Stimulated activated CD8-positive, alpha-beta memory T cell treated with anti-CD3 and anti-CD28 coated beads, Interleukin-4, amount 100 ng/mL, for 4 hours (primary cell): ENCODE data around the gene PTPRT.

Source experiments
- DNase-seq, 2 donors: peaks; one replicate each; pipeline ENCODE4 v3.0.0-alpha.2; 2020; ENCODE audit warnings: low read depth in 2 of 2, low spot score in 1 of 2

PTPRT gene

GRCh38 chr20:42419814-42420532 lies 769.7 kb downstream of the PTPRT start:
- DNase-seq, result no peak

- no peak for DNase-seq
These were observed 782.9 kb downstream of the PTPRT start for GRCh38 chr20:42406826-42407225.

DNA sequence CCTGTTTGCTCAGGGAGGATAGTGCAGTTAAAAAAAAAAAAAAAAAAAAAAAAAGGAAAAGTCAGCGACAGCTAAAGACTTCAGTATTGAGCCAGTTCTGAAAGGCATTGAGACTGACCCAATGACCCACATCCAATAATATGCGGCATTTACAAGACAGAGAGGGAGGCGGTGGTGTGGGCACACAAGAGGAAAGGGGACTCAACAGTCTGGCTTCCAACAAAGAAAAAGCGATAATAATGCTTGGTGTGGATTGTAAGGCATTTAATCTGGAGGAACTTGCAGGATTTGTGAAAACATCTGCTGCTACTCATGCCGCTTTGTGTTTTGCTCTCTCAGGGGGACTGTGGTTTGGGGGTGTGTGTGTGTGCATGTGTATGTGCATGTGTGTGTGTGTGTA lies 787.3 kb downstream of the PTPRT start:
- no peak for DNase-seq

DNA sequence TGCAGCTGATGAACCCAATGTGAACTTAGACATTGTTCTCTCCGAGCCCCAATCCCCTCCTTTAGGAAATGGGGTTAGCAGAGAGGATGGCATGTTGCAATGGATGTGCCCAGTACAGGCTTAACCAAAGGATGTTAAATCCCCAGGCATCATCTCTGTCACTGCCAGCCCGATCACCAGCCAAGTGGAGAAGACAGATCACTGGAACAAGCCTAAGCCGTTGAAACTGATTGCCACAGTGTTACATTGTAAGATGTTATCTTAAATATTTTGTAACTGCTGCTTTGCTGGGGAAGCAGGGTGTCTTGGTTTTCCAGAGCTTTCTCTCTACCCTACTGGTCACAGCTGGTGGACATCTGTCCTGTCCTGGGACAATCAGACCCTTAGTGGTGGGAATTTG lies 788.1 kb downstream of the PTPRT start:
- DNase-seq, result no peak

DNA sequence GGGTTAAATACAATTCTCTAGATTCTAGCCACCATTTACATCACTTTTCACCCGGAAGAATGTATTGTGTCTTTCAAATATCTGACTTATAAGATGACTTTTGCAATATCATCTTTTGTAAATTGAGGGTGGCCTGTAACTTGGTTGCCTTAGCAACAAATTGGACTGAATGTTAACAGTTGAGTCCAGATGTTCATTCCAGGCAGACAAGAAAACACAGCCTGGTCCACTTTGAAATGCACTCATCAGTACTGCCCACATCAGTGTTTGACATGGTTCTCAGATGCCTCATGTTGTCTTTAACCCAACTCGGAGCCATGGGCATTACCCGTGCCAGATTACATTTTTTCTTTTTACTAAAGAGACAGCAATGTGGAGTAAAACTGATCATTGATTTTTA lies 789.9 kb downstream of the PTPRT start:
- no peak for DNase-seq

DNA sequence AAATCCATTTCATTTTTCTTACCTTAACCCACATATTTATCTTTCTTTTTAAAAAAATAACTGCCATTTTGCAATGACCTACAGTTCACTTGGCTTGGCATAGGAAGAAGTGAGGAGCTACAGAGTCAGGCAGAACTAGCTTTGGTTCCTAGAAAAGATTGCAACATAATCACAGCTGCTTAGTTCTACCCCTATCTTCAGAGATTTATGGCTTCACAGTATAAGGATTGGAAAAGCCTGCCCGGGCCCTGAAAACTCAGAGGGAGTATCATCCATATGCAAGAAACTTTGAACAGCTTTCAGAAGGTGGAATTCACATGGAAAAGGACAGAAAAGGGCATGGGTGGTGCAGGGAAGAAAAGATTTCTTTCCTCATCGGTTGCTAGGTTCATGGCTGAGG lies 797.3 kb downstream of the PTPRT start:
- no peak for DNase-seq

DNA sequence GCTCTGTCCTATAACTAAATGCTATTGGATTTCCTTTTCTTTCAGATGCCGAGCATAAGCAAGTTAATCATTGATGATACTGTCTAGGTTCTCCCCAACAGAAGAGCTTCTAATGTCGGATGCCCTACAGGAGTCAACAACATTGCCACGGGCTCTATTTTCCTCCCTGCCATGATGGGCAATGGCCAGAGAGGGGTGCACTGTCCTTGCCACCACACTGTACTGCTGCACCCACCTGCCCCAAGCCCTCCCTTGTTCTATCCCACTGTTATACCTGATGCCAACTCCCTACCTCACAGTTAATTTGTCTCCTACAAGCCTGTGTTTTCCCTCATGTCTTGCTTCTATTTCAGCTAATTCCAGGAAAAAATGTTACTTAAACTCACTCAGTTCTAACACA lies 797.9 kb downstream of the PTPRT start:
- DNase-seq, result no peak

GRCh38 chr20:42380287-42380686 lies 809.4 kb downstream of the PTPRT start:
- no peak for DNase-seq

DNA sequence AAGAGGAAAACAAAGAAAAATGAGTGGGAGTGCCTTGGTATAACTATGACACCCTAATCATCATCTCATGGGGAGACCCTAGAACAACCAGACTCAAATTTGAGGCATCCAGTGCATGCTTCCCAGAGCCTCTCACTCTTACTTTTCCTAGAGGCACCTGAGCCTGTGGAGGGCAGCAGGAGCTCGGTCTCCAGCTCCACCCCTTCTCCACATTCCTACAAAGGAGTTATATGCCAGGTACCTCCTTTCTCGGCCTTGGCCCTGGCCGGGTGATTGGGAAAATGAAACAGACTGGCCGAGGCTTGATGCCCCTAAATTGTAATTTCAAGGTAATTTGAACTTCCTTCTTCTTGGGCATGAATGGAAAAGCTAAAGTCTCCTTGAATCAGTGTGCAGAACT lies 810.3 kb downstream of the PTPRT start:
- DNase-seq, result no peak

DNA sequence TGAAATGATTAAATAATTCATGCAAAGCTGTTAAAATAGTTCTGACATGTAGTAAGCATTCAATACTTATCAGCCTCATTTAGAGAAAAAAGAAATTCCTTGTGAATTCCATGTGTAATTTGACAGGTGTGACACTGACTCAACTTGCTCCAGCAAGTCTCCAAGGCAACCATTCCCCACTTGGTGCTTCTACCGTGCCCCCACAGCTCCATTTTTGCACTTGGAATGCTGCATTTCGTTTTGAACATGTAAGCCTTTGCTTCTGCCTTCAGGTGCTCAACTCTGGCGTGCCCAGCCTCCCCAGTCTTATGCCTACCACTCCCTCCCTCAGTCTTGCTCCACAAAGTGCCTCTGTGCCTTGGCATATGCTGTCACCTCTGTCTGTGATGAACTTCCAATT lies 810.9 kb downstream of the PTPRT start:
- no peak for DNase-seq

GRCh38 chr20:42376131-42376530 lies 813.6 kb downstream of the PTPRT start:
- DNase-seq, result no peak

GRCh38 chr20:42373049-42373448 lies 816.7 kb downstream of the PTPRT start:
- no peak for DNase-seq

DNA sequence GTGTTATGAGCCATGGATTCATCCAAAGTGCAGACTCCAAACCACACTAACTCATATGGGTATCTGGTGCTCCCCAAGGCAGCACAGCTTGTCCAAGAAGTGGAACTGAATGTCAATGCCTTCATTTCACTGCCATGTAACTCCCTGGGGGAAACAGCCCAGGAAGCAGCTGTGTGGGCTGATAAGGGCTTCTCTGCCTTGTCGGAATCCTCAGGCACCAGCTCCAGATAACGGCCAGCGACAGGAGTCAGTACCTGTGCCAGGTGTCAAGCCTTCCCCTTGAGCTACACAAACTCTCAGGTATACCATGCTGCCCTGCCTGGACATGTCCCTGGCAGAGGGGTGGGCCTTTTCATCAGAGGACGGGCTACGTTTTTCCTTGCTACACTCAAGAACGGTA lies 819.6 kb downstream of the PTPRT start:
- DNase-seq, result no peak

- no peak for DNase-seq
These were observed 820.8 kb downstream of the PTPRT start for GRCh38 chr20:42368910-42369309.

DNA sequence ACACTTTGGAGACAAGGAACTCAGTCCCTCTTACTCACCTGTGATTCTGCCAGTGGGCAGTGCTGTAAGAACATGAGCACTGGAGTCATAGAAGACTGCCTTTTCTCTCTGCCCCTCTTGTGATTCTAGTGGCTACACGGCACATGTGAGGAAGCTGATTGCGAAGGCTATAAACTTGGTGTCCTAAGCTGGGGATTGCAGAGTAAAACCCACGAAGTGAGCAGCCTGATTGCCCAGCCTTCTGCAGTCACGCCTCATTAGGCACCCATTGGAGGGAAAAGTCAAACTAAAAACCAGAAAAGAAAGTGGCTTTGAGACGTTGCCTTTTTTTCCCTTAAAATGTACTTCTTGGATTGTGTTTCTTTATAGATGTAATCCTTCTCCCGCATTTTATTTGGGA lies 823.1 kb downstream of the PTPRT start:
- no peak for DNase-seq

DNA sequence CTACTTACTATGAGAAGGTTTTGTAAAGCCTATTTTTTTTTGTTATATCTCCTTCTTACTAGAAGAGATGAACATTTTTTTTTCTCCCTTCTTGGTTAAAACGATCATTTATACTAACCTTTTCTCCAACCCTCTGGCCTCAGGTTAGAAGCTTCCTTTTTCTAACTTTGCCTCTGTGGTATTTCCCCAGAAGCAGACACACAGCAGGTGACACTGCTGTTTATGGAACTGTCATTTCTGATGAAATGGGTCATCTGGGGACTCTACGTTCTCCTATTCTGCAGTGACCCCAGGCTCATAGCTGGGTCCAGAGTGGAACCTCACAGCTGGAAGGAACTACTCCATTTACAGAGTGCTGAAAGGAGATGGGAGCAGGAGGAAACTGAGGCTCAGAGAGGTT lies 825.3 kb downstream of the PTPRT start:
- DNase-seq, result no peak

DNA sequence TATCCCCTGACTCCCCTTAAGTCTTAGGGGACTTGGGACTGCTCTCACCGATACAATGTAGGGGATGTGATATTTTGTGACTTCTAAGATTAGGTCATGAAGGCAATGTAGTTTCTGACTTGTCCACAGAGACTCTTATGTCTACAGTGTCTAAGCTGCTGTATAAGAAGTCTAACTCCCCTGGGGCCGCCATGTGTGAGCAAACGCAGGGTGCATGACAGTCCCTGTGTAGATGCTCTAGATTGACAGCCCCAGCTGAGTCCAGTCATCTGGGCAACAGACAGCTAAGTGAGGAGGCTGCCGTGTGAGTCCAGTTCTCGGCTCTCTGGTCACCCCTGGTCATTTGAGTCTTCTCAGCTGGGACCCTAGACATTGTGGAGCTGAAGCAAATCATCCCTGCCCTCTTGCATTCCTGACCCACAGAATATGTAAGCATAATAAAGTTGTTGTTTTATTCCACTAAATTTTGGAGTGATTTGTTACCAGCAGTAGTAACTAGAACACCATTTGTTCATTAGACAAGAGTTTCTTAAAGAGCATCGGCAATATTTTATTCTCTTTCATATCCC lies 828.2 kb downstream of the PTPRT start:
- DNase-seq, result no peak

DNA sequence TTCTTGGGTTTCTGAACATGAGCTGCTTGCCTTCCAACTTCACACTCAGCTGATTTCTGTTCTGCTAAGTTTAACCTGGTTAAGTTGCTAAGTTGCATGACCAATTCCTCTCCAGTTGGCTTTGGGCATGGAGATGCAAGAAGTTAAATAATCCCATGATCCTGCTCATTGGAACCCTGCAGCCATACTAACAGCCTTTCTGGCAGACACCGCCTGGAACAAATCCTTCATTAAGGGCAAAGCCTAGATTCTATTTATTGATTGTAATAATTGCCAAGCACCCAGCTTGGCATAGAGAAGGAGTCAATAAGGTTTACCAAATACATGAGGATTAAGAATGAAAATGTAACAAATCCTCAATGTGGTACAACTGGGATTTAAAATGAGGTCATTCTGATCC lies 829.1 kb downstream of the PTPRT start:
- DNase-seq, result no peak

DNA sequence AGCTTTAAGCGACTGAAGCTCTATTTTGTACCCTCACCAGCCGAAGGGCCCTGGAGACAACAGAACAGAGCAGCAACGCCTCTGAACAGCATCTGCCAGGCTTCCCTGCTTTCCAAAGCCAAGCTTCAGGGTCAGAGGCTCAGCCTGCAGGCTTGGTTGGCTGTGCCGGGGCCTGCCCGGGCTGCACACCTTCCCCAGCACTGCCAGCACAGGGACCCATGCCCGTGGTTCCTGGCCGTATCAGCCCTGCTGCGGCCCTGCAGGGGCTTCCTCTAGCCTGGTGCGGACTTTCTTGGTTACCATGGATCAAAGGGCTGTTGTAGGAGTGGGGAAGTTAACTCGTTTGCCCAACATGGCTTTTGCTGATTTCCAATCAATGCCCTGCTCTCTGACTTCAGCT lies 830.1 kb downstream of the PTPRT start:
- no peak for DNase-seq

GRCh38 chr20:42352096-42352495 lies 837.6 kb downstream of the PTPRT start:
- DNase-seq, result no peak

DNA sequence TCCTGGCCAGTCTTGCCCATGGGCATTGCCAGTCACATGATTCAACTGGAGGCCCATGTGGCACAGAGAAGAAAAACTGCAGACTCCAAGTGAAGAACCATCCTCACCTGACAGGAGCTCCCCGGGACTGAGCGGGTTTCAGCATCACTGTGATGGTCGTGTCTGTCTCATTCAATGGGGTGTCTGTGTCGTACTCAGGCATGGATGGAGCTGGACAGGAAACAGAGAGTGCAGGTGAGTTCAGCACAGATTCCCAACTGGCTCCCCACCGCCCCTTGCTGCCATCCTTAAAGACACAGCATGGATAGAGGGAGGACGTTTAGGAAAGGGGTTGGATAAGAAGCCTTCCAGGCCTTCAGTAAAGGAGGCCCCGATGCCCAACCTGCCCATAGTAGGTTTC lies 839.2 kb downstream of the PTPRT start:
- DNase-seq, result no peak

DNA sequence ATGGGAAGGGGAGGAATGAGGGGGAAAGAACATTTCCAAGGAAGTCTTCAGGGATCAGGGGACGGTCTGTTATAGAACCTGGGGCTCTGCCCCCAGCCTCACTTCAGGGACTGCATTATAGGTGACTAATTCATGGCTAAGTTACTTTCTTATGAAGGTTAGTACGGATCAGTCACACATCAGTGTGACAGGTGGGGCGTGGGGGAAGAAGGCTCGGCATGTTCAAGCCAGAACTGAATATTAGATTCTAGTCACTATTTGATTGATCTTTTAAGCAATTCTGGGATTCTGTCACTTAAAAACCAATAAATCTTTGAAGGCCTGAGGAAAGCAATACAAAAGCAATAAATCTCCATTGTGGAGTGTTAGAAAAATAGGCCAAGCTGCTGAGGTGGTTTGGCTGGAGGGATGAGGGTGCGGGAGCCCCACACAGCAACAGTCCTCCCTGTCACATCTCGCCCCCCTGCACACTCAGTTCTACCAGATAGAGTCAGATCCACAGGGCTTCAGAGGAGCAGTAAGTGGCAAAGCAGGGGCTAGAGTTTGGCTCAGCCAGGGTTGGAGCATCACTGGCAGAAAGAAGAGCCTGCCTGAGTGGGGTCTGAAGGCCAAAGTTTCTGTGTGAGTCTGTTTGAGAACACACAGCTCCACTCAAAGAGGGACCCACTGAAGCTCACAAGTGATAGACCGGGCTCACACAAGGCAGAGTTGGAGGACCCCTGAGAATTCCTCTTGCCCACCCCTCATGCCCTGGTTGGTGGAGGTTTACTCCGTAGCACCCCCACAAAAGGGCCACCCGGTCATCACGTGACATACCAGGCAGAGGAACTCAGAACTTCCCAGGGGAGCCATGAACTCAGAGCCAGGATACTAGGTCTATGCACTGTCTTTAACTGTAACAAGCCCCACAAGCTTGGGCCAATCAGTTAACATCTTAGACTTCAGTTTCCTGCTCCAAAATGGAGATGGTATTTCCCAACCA lies 843.2 kb downstream of the PTPRT start:
- DNase-seq, result no peak
